Measurements from ENCODE around the gene BEND4. TPM values are rescaled to one million over a fixed set of nuclear protein-coding genes. Genes with fewer than 3 reads are reported as not detected.
"Not testable (repeated sequence)": the region's sequence is repeated elsewhere in the genome, so short reads cannot be mapped to it uniquely, and the experiment has no call there.

Gene BEND4
- total and polyA plus RNA-seq, 7 donors: 0.02 TPM; not detected in 5

GRCh38 chr4:42167709-42168108 lies 15.3 kb upstream of the BEND4 start:
- ATAC-seq (no peak), DNase-seq (no peak)
- no peaks in the 10 kb centered on the region for H3K4me1 ChIP-seq
- intact Hi-C loops (cut with DNase I): no loop called here
- H3K4me3 ChIP-seq: no peak overlapping the region
- H3K9me3 ChIP-seq: peaks cover 4% of the 10 kb centered on the region
- no peak for TF ChIP-seq CTCF (IDR thresholded peaks at IDR 0.05)
- H3K36me3 ChIP-seq (ENCODE audit: insufficient read depth in 1 of 2, low read depth in 1 of 2): no peaks in the 10 kb centered on the region
- no peaks in the 10 kb centered on the region for H3K27me3 ChIP-seq (ENCODE audit: insufficient read depth in 3 of 3, low read length in 2 of 3)
- H3K27ac ChIP-seq: no peak overlapping the region
- 71 to 76% (median 75%) methylated on average over 5 of the region's 5 CpGs for WGBS, 3 donors

GRCh38 chr4:42166186-42166585 lies 13.7 kb upstream of the BEND4 start:
- ATAC-seq; DNase-seq; H3K27ac ChIP-seq; H3K4me3 ChIP-seq; H3K4me1 ChIP-seq; intact Hi-C loops (cut with DNase I); H3K27me3 ChIP-seq (ENCODE audit: insufficient read depth in 3 of 3, low read length in 2 of 3); H3K36me3 ChIP-seq (ENCODE audit: insufficient read depth in 1 of 2, low read depth in 1 of 2); H3K9me3 ChIP-seq: not testable (repeated sequence)
- WGBS, 3 donors: 76 to 78% (median 77%) methylated on average over 6 of the region's 6 CpGs

GRCh38 chr4:42159271-42160001 lies 7.0 kb upstream of the BEND4 start:
- DNase-seq (no peak), ATAC-seq (no peak)
- no peaks in the 10 kb centered on the region for H3K36me3 ChIP-seq (ENCODE audit: insufficient read depth in 1 of 2, low read depth in 1 of 2)
- intact Hi-C loops (cut with DNase I): no loop called here
- H3K27ac ChIP-seq: no peak overlapping the region
- TF ChIP-seq CTCF (IDR thresholded peaks at IDR 0.05): no peak
- H3K27me3 ChIP-seq (ENCODE audit: insufficient read depth in 3 of 3, low read length in 2 of 3): peaks cover 0 to 8% (median 1%) of the 10 kb centered on the region in 3 donors
- 71 to 80% (median 73%) methylated on average over 8 of the region's 8 CpGs for WGBS, 3 donors
- H3K4me3 ChIP-seq: no peak overlapping the region
- no peaks in the 10 kb centered on the region for H3K4me1 ChIP-seq
- peaks cover 4% of the 10 kb centered on the region for H3K9me3 ChIP-seq

GRCh38 chr4:42151568-42152506 lies 618 bp downstream of the BEND4 start:
- DNase-seq: peak in 1 of 2 donors; percentile 49
- H3K27me3 ChIP-seq (ENCODE audit: insufficient read depth in 3 of 3, low read length in 2 of 3): peaks cover 5 to 66% (median 20%) of the 10 kb centered on the region in 3 donors
- no peaks in the 10 kb centered on the region for H3K36me3 ChIP-seq (ENCODE audit: insufficient read depth in 1 of 2, low read depth in 1 of 2)
- H3K4me3 ChIP-seq: peak overlapping the region; percentile 56
- intact Hi-C loops (cut with DNase I): no loop called here
- H3K27ac ChIP-seq: no peak overlapping the region
- H3K4me1 ChIP-seq: no peaks in the 10 kb centered on the region
- no peaks in the 10 kb centered on the region for H3K9me3 ChIP-seq
- no peak for TF ChIP-seq CTCF (IDR thresholded peaks at IDR 0.05)
- no peak for ATAC-seq
- 0 to 1% (median 1%) methylated on average over 73 to 122 of the region's 122 CpGs for WGBS, 3 donors

Data from psoas muscle (tissue), 8 donors.